Lower lobe of right lung (tissue), 2 donors: ENCODE data around the gene PTTG1IP2. TPM values are rescaled to one million over a fixed set of nuclear protein-coding genes. Genes with fewer than 3 reads are reported as not detected.

Experiments
- ATAC-seq, 2 donors: fragments of 200-7000 bp; cut with Tn5 transposase; one replicate each; pipeline ENCODE4 v1.9.1; 2020 to 2022; ENCODE audit warnings: mild to moderate bottlenecking in 2 of 2, moderate library complexity in 2 of 2
- DNase-seq: peaks from one replicate; pipeline ENCODE4 v3.0.0-alpha.2; 2020
- H3K27ac ChIP-seq: fragments of 200-600 bp; one replicate; pipeline ENCODE4 v1.8.0; 2022
- H3K27me3 ChIP-seq: fragments of 200-600 bp; one replicate; pipeline ENCODE4 v1.8.0; 2022; ENCODE audit warnings: low read depth
- H3K36me3 ChIP-seq: fragments of 200-600 bp; one replicate; pipeline ENCODE4 v1.8.0; 2022; ENCODE audit warnings: mild to moderate bottlenecking
- H3K4me1 ChIP-seq: fragments of 200-600 bp; one replicate; pipeline ENCODE4 v1.8.0; 2022
- H3K4me3 ChIP-seq: fragments of 200-600 bp; one replicate; pipeline ENCODE4 v1.8.0; 2022; ENCODE audit warnings: mild to moderate bottlenecking
- H3K9me3 ChIP-seq: fragments of 200-600 bp; one replicate; pipeline ENCODE4 v1.8.0; 2022
- intact Hi-C: fragments of 100-400 bp; cut with DNase I; formaldehyde crosslinking; loops from one replicate; pipeline ENCODE4 v1.11.0; 2022
- total RNA-seq: library from RNA; stranded (reverse); fragmentation: NEBNext Ultra II Directional; extraction: Animal tissue kit (Norgen Biotek cat#: 25700); gene quantifications from one replicate; pipeline ENCODE4 v1.2.1, GENCODE V29; 2021
- TF ChIP-seq, protein P1 (sequence below): fragments of 200-600 bp; IDR thresholded peaks from one replicate; pipeline ENCODE4 v1.8.0; 2022; ENCODE audit warnings: antibody characterized with exemption, mild to moderate bottlenecking
- donor health status: DM: no; HTN: yes; CAD: no; lungs with severe emphysema.

The PTTG1IP2 gene
- total RNA-seq, 1 donor from 2014 or later = not detected

DNA sequence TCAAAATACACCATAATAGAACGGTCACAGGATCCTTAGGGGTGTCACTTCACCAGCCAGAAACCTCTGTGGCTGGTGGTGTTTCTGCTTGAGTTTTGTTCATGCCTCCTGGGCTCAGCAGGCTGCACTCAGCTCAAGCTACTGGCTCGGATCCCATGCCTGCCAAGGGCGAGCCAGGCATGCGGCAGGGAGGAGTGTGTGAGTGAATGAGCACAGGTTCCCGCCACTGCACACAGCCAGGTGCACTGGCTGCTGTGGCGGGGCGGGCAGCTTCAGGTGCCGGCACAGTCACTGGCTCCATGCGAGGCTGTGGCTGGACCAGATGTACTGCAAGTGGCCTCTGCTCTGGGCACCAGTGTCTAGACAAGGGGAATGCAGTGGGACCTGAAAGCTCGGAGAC lies 36.7 kb upstream of the PTTG1IP2 start:
- ATAC-seq (peak in 1 of 2 donors; percentile 23), DNase-seq (no peak)
- Histone ChIP-seq H3K4me1 (no peaks in the 10 kb centered on the region), H3K36me3 (no peaks in the 10 kb centered on the region), H3K4me3 (no peak overlapping the region), H3K9me3 (no peaks in the 10 kb centered on the region), H3K27ac (no peak overlapping the region), H3K27me3 (no peaks in the 10 kb centered on the region)
- intact Hi-C loops = no loop called here
- TF ChIP-seq, protein P1, sequence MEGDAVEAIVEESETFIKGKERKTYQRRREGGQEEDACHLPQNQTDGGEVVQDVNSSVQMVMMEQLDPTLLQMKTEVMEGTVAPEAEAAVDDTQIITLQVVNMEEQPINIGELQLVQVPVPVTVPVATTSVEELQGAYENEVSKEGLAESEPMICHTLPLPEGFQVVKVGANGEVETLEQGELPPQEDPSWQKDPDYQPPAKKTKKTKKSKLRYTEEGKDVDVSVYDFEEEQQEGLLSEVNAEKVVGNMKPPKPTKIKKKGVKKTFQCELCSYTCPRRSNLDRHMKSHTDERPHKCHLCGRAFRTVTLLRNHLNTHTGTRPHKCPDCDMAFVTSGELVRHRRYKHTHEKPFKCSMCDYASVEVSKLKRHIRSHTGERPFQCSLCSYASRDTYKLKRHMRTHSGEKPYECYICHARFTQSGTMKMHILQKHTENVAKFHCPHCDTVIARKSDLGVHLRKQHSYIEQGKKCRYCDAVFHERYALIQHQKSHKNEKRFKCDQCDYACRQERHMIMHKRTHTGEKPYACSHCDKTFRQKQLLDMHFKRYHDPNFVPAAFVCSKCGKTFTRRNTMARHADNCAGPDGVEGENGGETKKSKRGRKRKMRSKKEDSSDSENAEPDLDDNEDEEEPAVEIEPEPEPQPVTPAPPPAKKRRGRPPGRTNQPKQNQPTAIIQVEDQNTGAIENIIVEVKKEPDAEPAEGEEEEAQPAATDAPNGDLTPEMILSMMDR = no peak

DNA sequence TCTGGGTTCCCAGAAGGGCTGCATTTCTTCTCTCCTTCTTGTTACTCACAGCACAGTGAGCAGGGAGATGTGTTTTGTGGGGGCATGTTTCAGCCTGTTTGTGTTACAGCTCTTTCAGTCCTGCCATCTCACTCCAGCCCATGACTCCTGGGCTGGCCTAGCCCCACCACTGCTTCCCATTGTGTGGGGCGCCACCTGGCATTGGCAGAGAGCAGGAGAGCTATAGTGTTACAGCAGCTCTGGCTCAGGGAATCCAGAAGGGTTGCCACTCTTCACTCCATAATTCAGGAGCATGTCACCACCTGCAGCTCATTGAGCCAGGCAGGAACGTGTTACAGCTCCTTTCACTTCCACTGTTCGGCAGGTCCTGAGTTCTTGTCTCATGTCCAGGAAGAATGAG lies 36.2 kb upstream of the PTTG1IP2 start:
- no peak for DNase-seq
- intact Hi-C loops = no loop called here
- ATAC-seq = no peak

DNA sequence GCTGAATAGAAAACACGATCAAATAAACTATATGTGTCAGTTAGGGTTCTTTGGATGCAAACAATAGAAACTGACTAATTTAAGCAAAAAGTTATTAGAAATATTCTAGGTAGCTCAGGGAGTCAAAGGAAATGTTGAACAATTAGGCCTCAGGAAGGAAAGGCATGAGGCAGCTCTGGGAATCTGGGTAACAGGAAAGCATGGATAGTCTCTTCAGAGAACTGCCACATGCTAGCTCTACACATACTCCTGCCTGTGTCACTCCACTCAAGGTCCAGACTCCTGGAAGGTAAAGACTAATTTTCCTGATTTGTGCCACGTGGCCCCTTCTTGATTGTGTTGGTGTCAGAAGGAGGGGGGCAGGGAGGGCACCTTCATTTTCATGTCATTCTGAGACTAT lies 23.8 kb upstream of the PTTG1IP2 start:
- intact Hi-C loops = no loop called here
- H3K9me3 ChIP-seq = no peaks in the 10 kb centered on the region
- ATAC-seq (no peak), DNase-seq (no peak)
- TF ChIP-seq, protein P1 = no peak
- no peaks in the 10 kb centered on the region for H3K4me1 ChIP-seq
- no peaks in the 10 kb centered on the region for H3K36me3 ChIP-seq
- no peaks in the 10 kb centered on the region for H3K27me3 ChIP-seq
- H3K4me3 ChIP-seq = no peak overlapping the region
- no peak overlapping the region for H3K27ac ChIP-seq

More for the DNA sequence above, 36.2 kb upstream of the PTTG1IP2 start:
- Histone ChIP-seq H3K27ac (no peak overlapping the region), H3K4me3 (no peak overlapping the region), H3K27me3 (no peaks in the 10 kb centered on the region), H3K4me1 (no peaks in the 10 kb centered on the region), H3K36me3 (no peaks in the 10 kb centered on the region), H3K9me3 (no peaks in the 10 kb centered on the region)
- TF ChIP-seq, protein P1 = no peak

DNA sequence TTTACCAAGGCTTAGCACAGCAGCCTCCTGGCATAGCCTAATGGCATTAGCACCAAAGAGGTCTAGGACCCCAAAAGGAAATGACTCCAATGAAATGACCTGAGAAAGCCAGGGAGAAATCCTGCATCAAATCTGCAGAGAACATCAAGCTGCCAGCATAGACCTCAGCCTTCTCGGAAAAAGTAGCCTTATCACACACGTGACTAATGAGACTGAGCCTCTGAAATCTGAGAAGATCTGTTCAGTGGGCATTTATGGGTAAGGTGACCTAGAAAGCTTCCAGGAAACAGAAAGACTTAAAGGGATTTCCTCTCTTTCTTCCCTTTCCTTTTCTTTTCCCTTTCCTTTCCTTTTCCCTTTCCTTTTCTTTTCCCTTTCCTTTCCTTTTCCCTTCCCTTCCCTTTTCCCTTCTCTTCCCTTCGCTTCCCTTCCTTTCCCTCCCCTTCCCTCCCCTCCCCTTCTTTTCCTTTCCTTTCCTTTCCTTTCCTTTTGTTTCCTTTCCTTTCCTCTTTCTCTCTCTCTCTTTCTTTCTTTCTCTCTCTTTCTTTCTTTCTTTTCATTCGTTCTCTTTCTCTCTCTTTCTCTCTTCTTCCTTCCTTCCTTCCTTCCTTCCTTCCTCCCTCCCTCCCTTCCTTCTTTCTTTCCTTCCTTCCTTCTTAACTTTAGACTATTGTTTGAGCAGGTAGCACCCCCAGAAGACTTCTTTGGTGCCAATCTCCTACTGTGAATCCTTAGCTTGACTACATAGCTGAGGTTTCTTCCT lies 23.1 kb upstream of the PTTG1IP2 start:
- Histone ChIP-seq H3K36me3 (no peaks in the 10 kb centered on the region), H3K4me1 (no peaks in the 10 kb centered on the region), H3K27me3 (no peaks in the 10 kb centered on the region), H3K9me3 (no peaks in the 10 kb centered on the region), H3K27ac (no peak overlapping the region), H3K4me3 (no peak overlapping the region)
- no peak for ATAC-seq
- TF ChIP-seq, protein P1 = no peak
- intact Hi-C loops = no loop called here
- no peak for DNase-seq

DNA sequence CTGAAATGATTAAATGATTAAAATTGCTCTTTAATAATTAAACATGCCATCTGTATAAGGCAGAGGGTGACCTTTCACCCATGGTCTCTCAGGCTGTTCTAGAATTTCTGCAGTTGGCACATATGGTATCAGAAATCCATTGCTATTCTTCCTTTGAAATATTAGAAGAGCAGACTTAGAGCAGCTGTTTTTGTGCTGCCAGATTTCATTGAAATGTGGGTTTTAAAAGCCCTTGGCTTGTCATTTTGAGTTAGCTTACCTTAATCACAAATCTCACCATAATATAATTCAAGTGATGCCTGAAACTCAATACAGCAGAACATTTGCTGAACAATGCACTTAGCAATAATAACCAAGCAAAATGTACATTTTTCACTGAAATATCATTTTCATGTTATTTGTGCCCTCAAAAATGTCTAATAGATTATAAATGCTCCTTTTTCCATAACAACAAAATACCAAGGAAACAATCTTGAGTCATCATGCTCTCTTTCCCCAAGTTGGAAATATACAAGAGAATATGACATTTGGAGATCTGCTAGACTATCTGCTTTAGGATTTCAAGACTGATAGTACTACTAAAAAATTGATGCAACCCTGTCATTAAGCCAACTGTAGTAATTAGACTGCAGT lies 16.1 kb upstream of the PTTG1IP2 start:
- TF ChIP-seq, protein P1 = no peak
- intact Hi-C loops = no loop called here
- Histone ChIP-seq H3K9me3 (no peaks in the 10 kb centered on the region), H3K4me3 (no peak overlapping the region), H3K27ac (no peak overlapping the region), H3K4me1 (peaks cover 7% of the 10 kb centered on the region), H3K27me3 (no peaks in the 10 kb centered on the region), H3K36me3 (no peaks in the 10 kb centered on the region)
- no peak for DNase-seq
- no peak for ATAC-seq
